Suprapubic skin (tissue), 3 donors: ENCODE results near the gene GPC5.

Experiments
- POLR2A ChIP-seq, 2 donors: fragments of 450-650 bp; IDR thresholded peaks; one replicate each; pipeline ENCODE4 v1.6.1; 2017; ENCODE audit warnings: antibody characterized with exemption in 2 of 2, mild to moderate bottlenecking in 2 of 2, moderate library complexity in 2 of 2
- TF ChIP-seq, protein P1 (sequence below), 2 donors: fragments of 200-600 bp in 1 of 2; fragments of 450-650 bp in 1 of 2; sonication (generic) in 1 of 2; IDR thresholded peaks; one replicate each; pipeline ENCODE4 v1.5.1; 2016 to 2019; ENCODE audit warnings: antibody characterized with exemption in 2 of 2, mild to moderate bottlenecking in 1 of 2, moderate library complexity in 1 of 2

DNA sequence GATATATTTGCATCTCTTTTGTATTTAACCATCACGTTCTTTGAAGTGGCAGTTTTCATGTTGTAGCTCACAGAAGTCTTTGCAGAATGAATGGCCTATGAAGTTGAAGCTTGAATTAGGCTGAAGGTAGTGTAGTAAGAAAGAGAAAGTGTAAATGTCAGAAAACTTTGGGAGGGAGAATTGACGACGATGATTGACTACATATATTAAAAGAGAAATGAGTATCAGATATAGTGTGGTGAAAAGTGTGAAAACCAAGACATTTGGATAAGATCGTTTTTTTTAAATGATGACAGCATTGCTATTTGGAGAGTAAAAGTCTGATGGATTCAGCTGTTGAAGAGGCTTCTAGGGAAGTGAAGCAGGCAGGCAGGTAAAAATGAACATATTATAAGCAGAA lies 14.6 kb upstream of the GPC5 start:
- TF ChIP-seq, protein P1, sequence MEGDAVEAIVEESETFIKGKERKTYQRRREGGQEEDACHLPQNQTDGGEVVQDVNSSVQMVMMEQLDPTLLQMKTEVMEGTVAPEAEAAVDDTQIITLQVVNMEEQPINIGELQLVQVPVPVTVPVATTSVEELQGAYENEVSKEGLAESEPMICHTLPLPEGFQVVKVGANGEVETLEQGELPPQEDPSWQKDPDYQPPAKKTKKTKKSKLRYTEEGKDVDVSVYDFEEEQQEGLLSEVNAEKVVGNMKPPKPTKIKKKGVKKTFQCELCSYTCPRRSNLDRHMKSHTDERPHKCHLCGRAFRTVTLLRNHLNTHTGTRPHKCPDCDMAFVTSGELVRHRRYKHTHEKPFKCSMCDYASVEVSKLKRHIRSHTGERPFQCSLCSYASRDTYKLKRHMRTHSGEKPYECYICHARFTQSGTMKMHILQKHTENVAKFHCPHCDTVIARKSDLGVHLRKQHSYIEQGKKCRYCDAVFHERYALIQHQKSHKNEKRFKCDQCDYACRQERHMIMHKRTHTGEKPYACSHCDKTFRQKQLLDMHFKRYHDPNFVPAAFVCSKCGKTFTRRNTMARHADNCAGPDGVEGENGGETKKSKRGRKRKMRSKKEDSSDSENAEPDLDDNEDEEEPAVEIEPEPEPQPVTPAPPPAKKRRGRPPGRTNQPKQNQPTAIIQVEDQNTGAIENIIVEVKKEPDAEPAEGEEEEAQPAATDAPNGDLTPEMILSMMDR (IDR thresholded peaks at IDR 0.05): no peak
- no peak for TF ChIP-seq POLR2A (IDR thresholded peaks at IDR 0.05)
